DMS53 treated with DMSO at 0.1 percent for 48 hours (cell line): ENCODE data around the gene COG4.
"Not testable (repeated sequence)": the region's sequence is repeated elsewhere in the genome, so short reads cannot be mapped to it uniquely, and the experiment has no call there.

Source experiments
- DNase-seq: peaks from one replicate; lab custom pipeline; 2025; ENCODE audit not compliant: unreplicated experiment; lab: John Stamatoyannopoulos, UW

COG4 gene

DNA sequence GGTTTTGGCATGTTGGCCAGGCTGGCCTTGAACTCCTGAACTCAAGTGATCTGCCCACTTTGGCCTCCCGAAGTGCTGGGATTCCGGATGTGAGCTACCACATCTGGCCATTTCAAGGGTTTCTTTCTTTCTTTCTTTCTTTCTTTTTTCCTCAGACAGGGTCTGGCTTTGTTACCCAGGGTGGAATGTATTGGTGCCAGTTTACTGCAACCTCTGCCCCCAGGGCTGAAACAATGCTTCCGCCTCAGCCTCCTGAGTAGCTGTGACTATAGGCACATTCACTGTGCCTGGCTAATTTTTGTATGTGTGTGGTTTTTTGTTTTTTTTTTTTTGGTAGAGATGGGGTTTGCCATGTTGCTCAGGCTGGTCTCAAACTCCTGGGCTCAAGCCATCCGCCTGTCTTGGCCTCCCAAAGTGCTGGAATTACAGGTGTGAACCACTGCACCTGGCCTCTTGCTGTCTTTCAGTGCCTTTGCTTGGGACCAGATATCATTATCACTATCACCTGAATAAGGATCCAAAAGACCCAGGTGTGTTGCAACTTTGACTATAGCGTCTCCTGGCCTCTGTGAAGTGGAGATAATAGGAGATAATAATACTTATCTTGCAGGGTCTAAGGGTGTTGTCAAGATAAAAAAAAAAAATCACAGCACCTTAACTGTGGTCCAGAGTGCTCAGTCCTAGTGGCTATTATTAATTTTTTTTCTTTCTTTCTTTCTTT, 65.7 kb downstream of the COG4 start:
- DNase-seq, result no peak

DNA sequence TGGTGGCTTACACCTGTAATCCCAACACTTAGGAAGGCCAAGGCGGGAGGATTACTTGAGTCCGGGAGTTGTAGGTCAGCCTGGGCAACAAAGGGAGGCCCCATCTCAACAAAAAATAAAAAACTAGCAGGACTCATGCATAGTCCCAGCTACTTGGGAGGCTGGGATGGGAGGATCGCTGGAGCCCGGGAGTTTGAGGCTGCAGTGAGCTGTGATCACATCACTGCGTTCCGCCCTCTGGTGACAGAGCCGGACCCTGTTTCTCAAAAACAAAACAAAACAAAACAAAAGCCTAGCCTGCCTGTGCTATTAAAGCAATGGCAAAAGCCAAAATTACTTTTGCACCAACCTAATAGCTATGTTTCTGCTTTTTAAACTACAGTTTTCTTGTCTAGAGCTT, 67.4 kb downstream of the COG4 start:
- DNase-seq, result no peak

DNA sequence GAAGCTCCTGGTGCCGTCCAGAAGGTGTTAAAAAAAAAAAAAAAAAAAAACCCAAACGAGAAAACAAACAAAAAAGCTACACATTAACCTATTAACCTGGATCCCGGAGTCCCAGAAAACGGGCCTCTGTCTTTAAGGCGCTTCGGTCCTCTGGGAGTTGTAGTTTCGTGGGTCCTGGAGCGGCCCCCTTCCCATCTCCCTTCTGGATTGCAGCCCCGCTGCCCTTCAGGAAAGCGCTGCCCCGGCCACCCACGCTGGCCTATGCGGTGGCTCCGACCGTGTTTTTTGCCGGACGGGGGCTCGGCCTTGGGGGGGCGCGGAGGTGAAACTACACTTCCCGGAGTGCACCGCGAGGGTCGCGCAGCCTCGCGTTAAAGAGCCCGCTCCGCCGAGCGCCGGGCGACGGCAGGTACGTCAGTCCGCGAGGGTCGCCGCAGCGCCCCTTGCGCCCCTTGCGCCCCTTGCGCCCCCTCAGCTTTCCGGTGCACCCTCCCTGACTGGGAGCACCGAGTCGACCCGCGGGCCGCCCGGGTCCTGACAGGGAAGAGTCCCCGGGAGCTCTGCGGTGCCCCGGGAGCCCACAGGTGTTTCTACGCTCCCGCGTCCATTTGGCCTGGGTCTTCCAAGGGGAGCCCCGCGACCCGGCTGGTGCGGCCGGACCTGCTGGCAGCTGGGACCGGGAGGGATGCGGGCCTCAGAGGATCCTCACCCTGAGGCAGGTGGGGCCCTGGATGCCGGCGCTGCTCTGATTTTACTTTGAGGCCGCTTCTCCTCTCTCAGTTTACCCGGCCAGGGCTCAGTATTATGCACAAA, 68.9 kb downstream of the COG4 start, which contains the start of gene FCSK:
TSS of gene FCSK (plus strand) at position 374 of the 813 bp plus-strand sequence. CDS start 8,596 bp downstream, outside the sequence.
- DNase-seq, result peak; percentile 41

DNA sequence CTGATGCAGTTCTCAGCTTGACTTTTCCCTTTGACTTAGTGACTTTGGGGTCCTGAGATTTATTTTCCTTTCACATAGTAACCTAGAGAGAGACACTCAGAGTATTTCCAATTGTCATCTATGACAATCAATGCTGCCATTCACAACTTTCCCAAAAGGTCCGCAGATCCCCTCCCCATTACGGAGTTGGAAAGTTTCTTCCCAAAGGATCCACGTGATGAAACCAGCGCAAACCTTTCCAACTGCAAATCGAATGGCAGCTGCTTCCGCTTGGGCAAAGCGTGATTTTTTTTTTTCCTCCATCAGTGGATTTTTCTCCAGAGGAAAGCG, 69.5 kb downstream of the COG4 start:
- no peak for DNase-seq

DNA sequence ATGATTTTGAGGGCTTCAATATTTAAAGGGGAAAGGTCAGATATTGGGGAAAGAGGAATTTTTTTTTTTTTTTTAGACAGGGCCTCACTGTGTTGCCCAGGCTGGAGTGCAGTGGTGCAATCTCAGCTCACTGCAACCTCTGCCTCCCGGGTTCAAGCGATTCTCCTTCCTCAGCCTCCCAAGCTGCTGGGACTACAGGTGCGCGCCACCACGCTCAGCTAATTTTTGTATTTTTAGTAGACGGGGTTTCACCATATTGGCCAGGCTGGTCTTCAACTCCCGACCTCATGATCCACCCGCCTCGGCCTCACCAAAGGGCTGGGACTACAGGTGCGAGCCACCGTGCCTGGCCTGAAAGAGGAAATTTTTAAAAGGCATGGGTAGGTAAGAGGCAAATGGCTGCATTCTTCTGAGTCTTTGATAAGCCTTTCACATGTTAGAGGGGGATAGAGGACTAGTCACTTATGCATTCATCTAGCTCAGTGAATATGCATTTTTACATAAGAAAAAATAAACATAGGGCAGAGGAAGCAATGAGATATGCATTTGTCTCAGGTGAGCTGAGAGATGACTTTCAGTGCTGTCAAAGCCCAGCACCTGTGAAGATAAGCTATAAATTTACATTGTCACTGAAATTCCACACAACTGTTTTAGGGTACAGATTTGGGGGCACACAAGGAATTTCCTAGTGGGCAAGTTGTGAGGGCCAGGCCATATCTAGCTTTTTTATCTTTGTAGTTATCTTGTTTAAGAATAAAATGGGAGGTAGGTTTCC, 70.0 kb downstream of the COG4 start:
- no peak for DNase-seq

DNA sequence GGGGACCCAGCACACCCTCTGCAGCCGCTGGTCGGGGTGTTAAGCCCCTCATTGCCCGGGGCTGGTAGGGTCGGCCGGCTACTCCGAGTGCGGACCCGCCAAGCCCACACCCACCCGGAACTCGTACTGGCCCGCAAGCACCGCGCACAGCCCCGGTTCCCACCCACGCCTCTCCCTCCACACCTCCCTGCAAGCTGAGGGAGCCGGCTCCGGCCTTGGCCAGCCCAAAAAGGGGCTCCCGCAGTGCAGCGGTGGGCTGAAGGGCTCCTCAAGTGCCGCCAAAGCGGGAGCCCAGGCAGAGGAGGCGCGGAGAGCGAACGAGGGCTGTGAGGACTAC, 72.4 kb downstream of the COG4 start:
- not testable (repeated sequence) for DNase-seq

DNA sequence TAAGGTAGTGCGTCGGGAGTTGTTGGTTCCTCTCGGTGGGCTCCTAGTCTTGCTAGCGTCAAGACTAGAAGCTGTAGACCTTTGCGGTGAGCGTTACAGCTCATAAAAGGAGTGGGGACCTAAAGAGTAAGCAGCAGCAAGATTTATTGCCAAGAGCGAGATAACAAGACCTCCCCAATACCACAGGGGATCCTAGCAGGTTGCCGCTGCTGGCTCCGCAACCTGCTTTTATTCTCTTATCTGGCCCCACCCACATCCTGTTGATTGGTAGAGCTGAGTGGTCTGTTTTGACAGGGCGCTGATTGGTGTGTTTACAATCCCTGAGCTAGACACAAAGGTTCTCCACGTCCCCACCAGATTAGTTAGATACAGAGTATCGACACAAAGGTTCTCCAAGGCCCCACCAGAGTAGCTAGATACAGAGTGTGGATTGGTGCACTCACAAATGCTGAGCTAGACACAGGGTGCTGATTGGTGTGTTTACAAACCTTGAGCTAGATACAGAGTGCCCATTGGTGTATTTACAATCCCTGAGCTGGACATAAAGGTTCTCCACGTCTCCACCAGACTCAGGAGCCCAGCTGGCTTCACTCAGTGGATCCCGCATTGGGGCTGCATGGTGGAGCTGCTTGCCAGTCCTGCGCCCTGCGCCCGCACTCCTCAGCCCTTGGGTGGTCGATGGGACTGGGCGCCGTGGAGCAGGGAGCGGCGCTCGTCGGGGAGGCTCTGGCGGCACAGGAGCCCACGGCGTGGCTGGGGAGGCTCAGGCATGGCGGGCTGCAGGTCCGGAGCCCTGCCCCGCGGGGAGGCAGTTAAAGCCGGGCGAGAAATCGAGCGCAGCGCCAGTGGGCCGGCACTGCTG, 73.0 kb downstream of the COG4 start:
- DNase-seq, result not testable (repeated sequence)

DNA sequence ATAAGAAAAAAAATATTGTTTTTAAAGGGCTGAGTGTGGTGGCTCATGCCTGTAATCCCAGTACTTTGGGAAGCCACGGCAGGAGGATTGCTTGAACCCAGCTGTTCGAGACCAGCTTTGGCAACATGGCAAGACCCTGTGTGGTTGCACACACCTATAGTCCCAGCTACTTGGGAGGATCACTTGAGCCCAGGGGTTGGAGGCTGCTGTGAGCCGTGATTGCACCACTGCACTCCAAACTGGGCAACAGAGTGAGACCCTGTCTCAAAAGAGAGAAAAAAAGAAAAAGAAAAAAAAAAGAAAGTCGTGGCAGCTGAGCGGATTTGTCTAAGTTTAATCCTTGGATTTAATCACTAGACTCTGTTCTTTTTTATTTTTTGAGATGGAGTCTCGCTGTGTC, 75.3 kb downstream of the COG4 start:
- DNase-seq, result no peak

DNA sequence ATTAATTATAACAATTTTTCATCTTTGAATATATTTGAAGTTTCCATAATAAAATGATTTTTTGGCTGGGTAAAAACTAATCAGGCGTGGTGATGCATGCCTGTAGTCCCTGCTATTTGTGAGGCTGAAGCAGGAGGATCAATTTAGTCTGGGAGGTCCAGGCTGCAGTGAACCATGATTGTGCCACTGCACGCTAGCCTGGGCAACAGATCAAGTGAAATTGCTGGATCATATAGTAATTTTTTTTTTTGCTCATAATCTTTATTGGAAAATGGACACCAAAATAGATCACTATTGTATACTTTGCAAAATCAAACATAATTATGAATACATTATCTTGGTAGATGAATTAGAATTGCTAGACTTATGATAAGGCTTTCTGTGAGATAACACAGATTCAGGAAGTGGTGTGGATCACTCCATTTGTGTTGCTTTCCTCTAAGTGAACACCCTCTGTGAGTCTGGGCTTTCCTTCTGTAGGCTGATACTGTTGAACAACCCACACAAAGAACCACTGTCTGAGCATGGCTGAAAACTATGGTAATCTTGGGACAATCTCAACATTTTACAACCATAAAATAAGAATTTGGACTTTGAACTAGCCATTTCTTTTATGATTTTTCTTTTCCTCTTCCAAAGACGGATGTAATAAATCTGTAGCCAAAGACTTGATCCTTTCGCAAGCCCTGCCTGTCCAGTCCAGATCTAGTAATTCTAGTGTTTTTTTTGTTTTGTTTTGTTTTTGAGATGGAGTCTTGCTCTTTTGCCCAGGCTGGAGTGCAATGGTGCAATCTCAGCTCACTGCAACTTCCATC, 78.9 kb downstream of the COG4 start:
- DNase-seq, result no peak

DNA sequence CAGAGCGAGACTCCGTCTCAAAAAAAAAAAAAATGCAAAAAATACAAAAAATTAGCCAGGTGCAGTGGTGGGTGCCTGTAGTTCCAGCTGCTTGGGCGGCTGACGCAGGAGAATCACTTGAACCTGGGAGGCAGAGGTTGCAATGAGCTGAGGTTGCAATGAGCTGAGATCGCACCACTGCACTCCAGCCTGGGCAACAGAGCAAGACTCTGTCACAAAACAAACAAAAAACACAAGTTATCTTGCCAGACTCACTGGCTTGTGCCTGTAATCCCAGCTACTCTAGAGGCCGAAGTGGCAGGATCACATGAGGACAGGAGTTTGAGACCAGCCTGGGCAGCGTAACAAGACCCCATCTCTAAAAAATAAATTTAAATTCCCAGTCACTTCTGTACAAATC, 81.0 kb downstream of the COG4 start:
- no peak for DNase-seq

DNA sequence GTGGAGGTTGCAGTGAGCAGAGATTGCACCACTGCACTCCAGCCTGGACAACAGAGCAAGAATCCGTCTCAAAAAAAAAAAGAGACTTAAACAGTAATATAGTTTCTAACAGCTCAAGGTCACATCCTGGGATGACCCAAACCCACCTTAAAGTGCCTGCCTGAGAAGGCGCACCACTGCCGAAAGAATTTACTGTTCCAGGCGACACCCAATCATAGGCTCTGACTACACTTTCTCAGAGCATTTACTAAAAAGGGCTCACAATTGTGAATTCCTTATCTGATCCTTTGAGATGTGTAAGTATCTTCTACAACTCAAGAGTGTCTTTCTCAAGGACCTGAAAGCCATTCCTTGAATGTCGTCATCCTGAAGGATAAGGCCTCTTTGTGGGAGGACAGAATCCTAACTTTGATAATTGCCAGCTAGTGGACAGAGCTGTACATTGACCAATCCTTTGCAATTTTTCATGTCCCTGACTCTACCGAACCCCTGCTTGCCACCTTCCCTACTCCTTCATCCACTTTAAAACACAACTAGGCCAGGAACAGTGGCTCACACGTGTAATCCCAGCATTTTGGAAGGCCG, 81.9 kb downstream of the COG4 start:
- DNase-seq, result no peak

DNA sequence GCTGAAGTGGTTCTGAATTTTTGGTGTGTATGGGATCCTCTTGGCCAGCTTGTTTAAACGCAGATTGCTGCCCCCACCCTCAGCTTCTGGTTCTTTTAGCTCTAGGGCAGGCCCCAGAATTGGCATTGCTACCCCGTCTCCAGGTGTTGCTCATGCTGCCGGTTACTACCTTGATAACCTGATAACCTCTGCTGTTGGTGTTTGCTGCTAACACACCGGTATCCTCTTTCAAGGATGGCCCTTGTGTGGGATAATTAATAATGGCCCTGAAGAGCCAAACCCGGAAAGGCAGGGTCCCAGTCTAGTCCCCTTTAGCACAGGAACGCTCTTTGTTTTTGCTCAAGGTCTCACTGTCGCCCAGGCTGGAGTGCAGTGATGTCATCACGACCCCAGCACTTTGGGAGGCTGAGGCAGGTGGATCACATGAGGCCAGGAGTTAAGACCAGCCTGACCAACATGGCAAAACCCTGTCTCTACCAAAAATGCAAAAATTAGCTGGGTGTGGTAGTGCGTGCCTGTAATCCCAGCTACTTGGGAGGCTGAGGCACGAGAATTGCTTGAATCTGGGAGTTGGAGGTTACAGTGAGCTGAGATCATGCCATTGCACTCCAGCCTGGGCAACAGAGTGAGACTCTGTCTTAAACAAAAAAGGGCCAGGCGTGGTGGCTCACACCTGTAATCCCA, 83.2 kb downstream of the COG4 start:
- DNase-seq, result no peak

DNA sequence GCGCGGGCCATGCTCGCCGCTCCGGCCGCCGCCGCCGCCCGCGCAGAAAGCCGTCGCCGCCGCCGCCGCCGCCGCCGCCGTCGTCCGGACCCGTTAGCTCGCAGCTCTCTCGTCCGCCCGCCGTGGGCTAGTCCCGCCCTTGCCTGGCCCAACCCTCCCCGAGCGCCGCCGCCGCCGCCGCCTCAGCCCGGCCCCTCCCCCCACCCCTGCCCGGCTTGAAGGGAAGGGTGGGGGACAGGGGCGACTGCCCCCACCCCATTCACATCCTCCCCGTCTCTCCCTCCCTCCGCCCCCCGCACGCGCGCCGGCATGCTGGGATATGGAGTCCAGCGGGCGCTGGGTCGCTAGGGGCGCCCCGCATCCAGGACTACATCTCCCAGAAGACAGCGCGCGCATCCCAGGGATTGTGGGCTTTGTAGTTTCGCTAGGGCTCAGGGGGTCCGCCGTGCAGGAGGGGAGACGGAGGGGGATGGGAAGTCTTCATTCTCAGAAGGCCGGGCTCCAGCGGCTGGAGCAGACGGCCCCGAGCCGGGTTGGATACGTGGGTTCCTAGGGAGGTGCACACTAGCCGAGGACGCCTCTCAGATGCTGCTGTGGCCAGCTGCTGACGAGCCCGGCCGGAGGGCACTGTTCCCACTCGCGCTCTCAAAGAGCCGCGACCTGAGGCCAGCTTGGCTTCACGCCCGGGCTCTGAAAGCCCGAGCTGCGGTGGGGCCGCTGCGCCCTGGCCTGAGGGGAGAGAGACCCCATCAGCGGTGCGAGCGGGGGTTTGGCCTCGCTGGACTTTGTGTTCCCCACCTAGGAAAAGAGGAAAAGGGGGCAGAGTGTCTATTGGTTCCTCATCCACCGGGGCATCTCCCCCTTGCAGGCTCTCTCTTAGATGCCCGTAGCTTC, 84.1 kb downstream of the COG4 start, which contains the start of gene ST3GAL2:
TSS of gene ST3GAL2 (minus strand) at position 132 of the 894 bp plus-strand sequence. CDS start 40,570 bp downstream, outside the sequence.
- peak; percentile 66 for DNase-seq

DNA sequence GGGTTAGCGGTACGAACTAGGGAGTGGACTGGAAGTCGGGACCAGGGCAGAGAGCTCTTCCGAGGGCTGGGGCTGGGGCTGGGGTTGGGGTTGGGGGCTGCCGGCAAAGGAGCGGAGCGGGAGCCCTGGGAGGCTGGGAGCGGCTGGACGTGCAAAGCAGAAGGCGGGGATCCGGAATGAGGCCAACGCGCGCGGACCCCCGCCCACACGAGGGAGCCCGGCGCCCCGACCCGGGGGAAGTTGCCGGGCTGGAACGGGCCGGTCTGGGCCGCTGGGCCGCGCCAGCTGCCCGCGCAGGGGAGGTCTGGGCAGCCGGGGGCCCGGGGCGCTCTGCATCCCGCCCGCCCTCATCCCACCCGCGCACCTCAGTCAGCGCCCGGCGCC, 84.8 kb downstream of the COG4 start:
- no peak for DNase-seq

DNA sequence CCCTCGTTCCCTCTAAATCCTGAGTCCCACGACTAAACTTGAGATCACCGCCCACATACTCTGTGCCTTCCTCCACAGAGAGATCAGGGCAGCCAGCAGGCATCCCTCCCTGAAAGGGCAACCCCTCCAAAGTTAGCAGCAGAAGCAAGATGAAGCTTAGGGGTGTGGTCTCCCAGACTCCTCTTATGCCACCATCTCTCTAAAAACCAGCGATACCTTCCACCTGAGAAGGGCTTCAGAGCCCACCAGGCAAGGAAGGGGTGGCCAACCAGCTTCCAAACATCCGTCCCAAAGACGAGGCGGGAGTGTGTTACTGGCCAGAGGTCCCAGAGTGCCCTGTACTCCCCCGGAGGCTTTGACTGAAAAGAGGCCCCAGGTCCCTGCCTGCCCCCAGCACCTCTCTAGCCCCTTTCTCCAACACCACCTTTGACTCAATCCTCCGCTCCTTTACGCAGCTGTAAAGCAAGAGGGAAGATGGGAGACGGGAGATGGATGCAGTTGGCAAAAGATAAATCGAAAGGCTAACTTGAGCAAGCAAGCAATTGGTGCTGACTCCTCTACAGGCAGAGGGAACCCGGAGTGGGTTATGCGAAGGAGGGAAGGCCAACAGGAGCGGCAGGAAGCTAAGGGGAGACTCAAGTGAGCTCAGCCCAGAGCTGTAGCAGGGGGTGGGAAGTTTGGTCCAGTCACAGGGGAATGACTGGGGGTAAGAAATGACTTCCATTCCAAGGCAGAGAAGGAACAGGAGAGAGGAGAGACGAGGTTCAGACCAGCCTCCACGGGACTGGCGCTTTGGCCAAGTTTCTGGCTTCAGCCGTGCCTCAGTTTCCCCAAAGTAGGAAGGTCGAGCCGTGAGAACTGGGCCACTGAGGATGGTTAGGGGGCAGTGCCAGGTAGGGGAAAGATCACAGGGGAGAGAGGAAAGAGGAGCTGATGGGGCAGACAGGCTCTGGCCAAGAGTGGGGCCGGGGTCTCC, 85.5 kb downstream of the COG4 start:
- no peak for DNase-seq

DNA sequence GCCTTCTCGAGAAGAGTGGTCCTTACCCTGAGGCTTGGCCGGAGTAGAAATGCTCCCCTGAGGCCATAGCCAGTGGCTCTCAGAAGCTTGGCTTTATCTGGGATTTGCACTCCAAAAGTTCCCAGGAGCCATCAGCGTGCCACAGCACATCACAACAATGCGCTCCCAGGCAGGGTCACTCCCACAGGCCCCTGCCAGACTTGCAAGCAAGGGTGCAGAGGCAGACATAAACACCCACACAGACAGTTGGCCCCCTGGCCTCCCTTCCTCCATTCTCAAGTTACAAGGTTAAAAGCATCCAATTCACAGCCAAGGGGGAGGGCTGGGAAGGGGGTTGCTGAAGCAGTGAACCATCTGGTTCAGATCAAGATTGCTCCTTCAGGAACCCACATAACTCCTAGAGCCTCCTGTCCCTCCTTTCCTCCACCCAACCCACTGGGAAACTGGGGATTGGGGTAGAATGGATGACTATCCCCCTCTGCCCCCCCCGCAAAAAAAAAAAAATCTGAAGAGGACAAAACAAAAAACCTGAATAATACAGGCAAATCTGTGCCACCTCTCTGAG, 86.3 kb downstream of the COG4 start:
- DNase-seq, result no peak
